ENCODE data around the gene RFC5. TPM values are rescaled to one million over a fixed set of nuclear protein-coding genes. Genes with fewer than 3 reads are reported as not detected.
A peak's percentile ranks its signal among the peaks of the same experiment; 100 is the strongest.

The RFC5 gene
- total RNA-seq, 1 donor from 2014 or later: 75.8 TPM

- H3K79me2 ChIP-seq (ENCODE audit: low read depth): peaks cover 24% of the 10 kb centered on the region
- H4K20me1 ChIP-seq (ENCODE audit: low read depth): peaks cover 11% of the 10 kb centered on the region
- Mint-ChIP-seq H3K4me1 (peaks cover 31% of the 10 kb centered on the region), H3K27ac (no peak overlapping the region), H3K4me3 (peak overlapping the region; percentile 35), H3K27me3 (ENCODE audit: insufficient read depth, low read depth) (peaks cover 4% of the 10 kb centered on the region), H3K9me3 (no peaks in the 10 kb centered on the region), H3K36me3 (peaks cover 7% of the 10 kb centered on the region)
- H3K4me3 ChIP-seq: no peak overlapping the region
- no peak overlapping the region for H3K27ac ChIP-seq
- DNase-seq (ENCODE audit: low spot score): no peak
- H3K27me3 ChIP-seq: no peaks in the 10 kb centered on the region
- H3K36me3 ChIP-seq: no peaks in the 10 kb centered on the region
- H3F3A ChIP-seq (ENCODE audit: low read depth): no peaks in the 10 kb centered on the region
- H3K4me2 ChIP-seq: no peak overlapping the region
- no peak overlapping the region for H2AFZ ChIP-seq (replicated peaks)
- H3K9ac ChIP-seq: no peak overlapping the region
- H3K9me3 ChIP-seq (ENCODE audit: low read depth): no peaks in the 10 kb centered on the region
- peaks cover 13% of the 10 kb centered on the region for H3K4me1 ChIP-seq
- no peak for TF ChIP-seq EZH2phosphoT487 (IDR thresholded peaks at IDR 0.05)
- TF ChIP-seq, protein P1, sequence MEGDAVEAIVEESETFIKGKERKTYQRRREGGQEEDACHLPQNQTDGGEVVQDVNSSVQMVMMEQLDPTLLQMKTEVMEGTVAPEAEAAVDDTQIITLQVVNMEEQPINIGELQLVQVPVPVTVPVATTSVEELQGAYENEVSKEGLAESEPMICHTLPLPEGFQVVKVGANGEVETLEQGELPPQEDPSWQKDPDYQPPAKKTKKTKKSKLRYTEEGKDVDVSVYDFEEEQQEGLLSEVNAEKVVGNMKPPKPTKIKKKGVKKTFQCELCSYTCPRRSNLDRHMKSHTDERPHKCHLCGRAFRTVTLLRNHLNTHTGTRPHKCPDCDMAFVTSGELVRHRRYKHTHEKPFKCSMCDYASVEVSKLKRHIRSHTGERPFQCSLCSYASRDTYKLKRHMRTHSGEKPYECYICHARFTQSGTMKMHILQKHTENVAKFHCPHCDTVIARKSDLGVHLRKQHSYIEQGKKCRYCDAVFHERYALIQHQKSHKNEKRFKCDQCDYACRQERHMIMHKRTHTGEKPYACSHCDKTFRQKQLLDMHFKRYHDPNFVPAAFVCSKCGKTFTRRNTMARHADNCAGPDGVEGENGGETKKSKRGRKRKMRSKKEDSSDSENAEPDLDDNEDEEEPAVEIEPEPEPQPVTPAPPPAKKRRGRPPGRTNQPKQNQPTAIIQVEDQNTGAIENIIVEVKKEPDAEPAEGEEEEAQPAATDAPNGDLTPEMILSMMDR (IDR thresholded peaks at IDR 0.05): no peak
- TF ChIP-seq EZH2 (IDR thresholded peaks at IDR 0.05): no peak
Observed at GRCh38 chr12:118015306-118015705, 1.2 kb upstream of the RFC5 start.

GRCh38 chr12:118015944-118016343 lies 559 bp upstream of the RFC5 start:
- Histone ChIP-seq H2AFZ (replicated peaks) (no peak overlapping the region), H3K4me1 (peaks cover 13% of the 10 kb centered on the region), H4K20me1 (ENCODE audit: low read depth) (peaks cover 11% of the 10 kb centered on the region), H3K79me2 (ENCODE audit: low read depth) (peaks cover 24% of the 10 kb centered on the region), H3K36me3 (no peaks in the 10 kb centered on the region), H3K27me3 (no peaks in the 10 kb centered on the region), H3K27ac (no peak overlapping the region), H3K9ac (no peak overlapping the region), H3K4me2 (peak overlapping the region; percentile 88), H3K9me3 (ENCODE audit: low read depth) (no peaks in the 10 kb centered on the region), H3F3A (ENCODE audit: low read depth) (no peaks in the 10 kb centered on the region), H3K4me3 (peak overlapping the region; percentile 70)
- peak overlapping the region; percentile 91 for H3K27ac Mint-ChIP-seq
- peaks cover 4% of the 10 kb centered on the region for H3K27me3 Mint-ChIP-seq (ENCODE audit: insufficient read depth, low read depth)
- H3K4me1 Mint-ChIP-seq: peaks cover 31% of the 10 kb centered on the region
- H3K36me3 Mint-ChIP-seq: peaks cover 7% of the 10 kb centered on the region
- peak overlapping the region; percentile 91 for H3K4me3 Mint-ChIP-seq
- no peak for DNase-seq (ENCODE audit: low spot score)
- no peaks in the 10 kb centered on the region for H3K9me3 Mint-ChIP-seq
- TF ChIP-seq EZH2 (IDR thresholded peaks at IDR 0.05) (no peak), EZH2phosphoT487 (IDR thresholded peaks at IDR 0.05) (no peak)
- TF ChIP-seq, protein P1 (IDR thresholded peaks at IDR 0.05): no peak

- Mint-ChIP-seq H3K4me3 (peak overlapping the region; percentile 91), H3K27me3 (ENCODE audit: insufficient read depth, low read depth) (peaks cover 4% of the 10 kb centered on the region), H3K27ac (no peak overlapping the region), H3K9me3 (no peaks in the 10 kb centered on the region), H3K36me3 (peaks cover 19% of the 10 kb centered on the region), H3K4me1 (peaks cover 31% of the 10 kb centered on the region)
- peaks cover 24% of the 10 kb centered on the region for H3K79me2 ChIP-seq (ENCODE audit: low read depth)
- H3K4me3 ChIP-seq: peak overlapping the region; percentile 70
- H3K9me3 ChIP-seq (ENCODE audit: low read depth): no peaks in the 10 kb centered on the region
- no peak for DNase-seq (ENCODE audit: low spot score)
- no peaks in the 10 kb centered on the region for H3K36me3 ChIP-seq
- H3K9ac ChIP-seq: peak overlapping the region; percentile 85
- no peaks in the 10 kb centered on the region for H3K27me3 ChIP-seq
- no peaks in the 10 kb centered on the region for H3F3A ChIP-seq (ENCODE audit: low read depth)
- peak overlapping the region; percentile 88 for H3K4me2 ChIP-seq
- H2AFZ ChIP-seq (replicated peaks): no peak overlapping the region
- peaks cover 13% of the 10 kb centered on the region for H3K4me1 ChIP-seq
- no peak overlapping the region for H3K27ac ChIP-seq
- peaks cover 11% of the 10 kb centered on the region for H4K20me1 ChIP-seq (ENCODE audit: low read depth)
- TF ChIP-seq EZH2 (IDR thresholded peaks at IDR 0.05) (no peak), EZH2phosphoT487 (IDR thresholded peaks at IDR 0.05) (no peak)
- TF ChIP-seq, protein P1 (IDR thresholded peaks at IDR 0.05): no peak
Observed at GRCh38 chr12:118017926-118018325, 1.4 kb downstream of the RFC5 start.

All from neural progenitor cell (in vitro differentiated cells).